Measurements from ENCODE around the gene ARAF. TPM values are rescaled to one million over a fixed set of nuclear protein-coding genes. Genes with fewer than 3 reads are reported as not detected.

ARAF gene
- total and polyA plus RNA-seq, 3 donors from 2014 or later, result 29.8 to 44.3 (median 34.4) TPM

DNA sequence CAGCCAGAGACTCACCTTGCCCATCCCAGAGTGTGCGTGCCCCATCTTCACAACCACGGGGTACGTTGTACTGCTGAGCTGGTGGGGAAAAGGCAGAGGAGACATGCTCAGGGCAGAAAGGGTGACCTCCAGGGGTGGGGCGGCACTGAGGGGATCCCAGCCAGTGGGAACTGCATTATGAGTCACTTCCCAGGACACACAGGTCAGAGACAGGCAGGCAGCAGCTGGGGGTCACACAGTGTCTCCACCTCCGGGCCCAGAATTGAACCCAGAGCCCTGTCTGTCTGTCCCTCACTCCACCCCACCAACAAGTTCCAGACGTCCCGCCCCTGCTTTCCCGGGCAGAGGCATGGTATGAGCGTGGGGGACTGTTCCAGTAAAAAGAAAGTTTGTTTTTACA is 16.4 kb downstream of the ARAF start:
- intact Hi-C loops (cut with DNase I; ENCODE audit: low total_unique reads), result no loop called here
- no peak for TF ChIP-seq POLR2A (IDR thresholded peaks at IDR 0.05)
- TF ChIP-seq, protein P1, sequence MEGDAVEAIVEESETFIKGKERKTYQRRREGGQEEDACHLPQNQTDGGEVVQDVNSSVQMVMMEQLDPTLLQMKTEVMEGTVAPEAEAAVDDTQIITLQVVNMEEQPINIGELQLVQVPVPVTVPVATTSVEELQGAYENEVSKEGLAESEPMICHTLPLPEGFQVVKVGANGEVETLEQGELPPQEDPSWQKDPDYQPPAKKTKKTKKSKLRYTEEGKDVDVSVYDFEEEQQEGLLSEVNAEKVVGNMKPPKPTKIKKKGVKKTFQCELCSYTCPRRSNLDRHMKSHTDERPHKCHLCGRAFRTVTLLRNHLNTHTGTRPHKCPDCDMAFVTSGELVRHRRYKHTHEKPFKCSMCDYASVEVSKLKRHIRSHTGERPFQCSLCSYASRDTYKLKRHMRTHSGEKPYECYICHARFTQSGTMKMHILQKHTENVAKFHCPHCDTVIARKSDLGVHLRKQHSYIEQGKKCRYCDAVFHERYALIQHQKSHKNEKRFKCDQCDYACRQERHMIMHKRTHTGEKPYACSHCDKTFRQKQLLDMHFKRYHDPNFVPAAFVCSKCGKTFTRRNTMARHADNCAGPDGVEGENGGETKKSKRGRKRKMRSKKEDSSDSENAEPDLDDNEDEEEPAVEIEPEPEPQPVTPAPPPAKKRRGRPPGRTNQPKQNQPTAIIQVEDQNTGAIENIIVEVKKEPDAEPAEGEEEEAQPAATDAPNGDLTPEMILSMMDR (IDR thresholded peaks at IDR 0.05), result no peak
- Histone ChIP-seq H3K9me3 (no peaks in the 10 kb centered on the region), H3K27me3 (no peaks in the 10 kb centered on the region), H3K4me3 (no peak overlapping the region), H3K27ac (no peak overlapping the region), H3K36me3 (ENCODE audit: low read depth, missing control alignments) (no peaks in the 10 kb centered on the region), H3K4me1 (no peaks in the 10 kb centered on the region)
- DNase-seq, result no peak
- WGBS, 2 donors, result 67 to 68% methylated on average over 3 to 9 of the region's 9 CpGs

DNA sequence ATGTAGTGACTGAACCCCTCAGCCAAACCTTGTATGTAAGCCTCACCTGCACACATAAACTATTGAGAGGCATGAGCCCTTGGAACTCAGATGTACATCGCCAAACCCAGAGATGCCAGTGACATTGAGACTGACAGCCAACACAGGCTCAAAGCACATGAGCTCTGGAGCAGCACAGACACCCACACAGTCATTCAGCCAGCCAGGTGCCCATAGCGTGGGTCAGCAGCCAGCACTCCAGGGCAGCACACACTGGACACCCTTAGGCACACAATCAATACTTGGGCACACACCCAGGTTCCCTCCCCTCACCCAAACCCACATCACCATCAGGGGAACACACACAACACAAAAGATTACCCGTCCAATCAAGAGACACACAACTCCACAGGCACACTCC is 16.9 kb downstream of the ARAF start:
- Histone ChIP-seq H3K27me3 (no peaks in the 10 kb centered on the region), H3K4me1 (no peaks in the 10 kb centered on the region), H3K36me3 (ENCODE audit: low read depth, missing control alignments) (no peaks in the 10 kb centered on the region), H3K9me3 (no peaks in the 10 kb centered on the region), H3K4me3 (no peak overlapping the region), H3K27ac (no peak overlapping the region)
- intact Hi-C loops (cut with DNase I; ENCODE audit: low total_unique reads), result no loop called here
- DNase-seq, result no peak
- WGBS, 2 donors, result 61% methylated on average over 3 of the region's 3 CpGs; no CpG with 5 or more reads in 1 of the 2 donors
- no peak for TF ChIP-seq POLR2A (IDR thresholded peaks at IDR 0.05)
- TF ChIP-seq, protein P1 (IDR thresholded peaks at IDR 0.05), result no peak

DNA sequence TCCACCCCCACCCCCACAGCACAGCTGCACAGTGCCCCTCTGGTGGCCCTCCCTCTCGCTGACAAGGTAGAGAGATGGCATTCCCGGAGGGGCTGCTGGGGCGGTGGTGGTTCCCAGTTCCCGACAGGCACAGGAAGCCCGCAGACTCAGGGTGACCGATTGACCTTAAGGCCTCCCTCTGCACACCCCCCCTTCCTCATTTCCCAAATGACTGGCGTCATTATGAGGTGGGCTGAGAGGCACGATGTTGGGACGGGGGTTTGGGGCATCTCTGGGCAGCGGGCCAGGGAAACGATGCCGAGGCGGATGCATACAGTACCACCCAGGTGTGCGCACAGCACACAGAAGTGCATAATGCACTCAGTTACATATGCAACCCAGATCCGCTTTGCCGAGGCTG is 17.7 kb downstream of the ARAF start:
- intact Hi-C loops (cut with DNase I; ENCODE audit: low total_unique reads), result no loop called here
- 85% methylated on average over 4 of the region's 16 CpGs; no CpG with 5 or more reads in 1 of the 2 donors for WGBS, 2 donors
- H3K36me3 ChIP-seq (ENCODE audit: low read depth, missing control alignments), result no peaks in the 10 kb centered on the region
- no peaks in the 10 kb centered on the region for H3K27me3 ChIP-seq
- H3K4me3 ChIP-seq, result no peak overlapping the region
- no peaks in the 10 kb centered on the region for H3K9me3 ChIP-seq
- H3K4me1 ChIP-seq, result peaks cover 4% of the 10 kb centered on the region
- no peak for DNase-seq
- no peak overlapping the region for H3K27ac ChIP-seq
- no peak for TF ChIP-seq POLR2A (IDR thresholded peaks at IDR 0.05)
- TF ChIP-seq, protein P1 (IDR thresholded peaks at IDR 0.05), result no peak

DNA sequence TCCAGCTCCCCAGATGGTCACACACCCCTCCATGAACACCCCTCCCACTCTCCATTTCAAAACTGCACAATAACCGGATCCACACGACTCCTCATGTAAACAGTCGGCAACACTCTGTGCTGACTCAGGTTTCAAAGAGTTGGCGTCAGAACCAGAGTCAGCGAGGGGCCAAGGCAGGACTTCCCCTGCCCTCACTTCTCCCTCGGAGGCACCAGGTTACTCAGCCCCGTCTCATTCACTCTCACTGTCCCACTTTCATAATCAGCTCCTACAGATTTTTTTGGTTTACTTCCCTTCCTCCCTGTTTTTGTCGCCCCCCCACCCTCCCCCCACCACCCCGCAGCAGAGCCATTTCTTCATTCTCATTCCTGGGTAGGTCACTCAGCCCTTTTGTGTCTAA is 18.5 kb downstream of the ARAF start:
- H3K4me1 ChIP-seq, result peaks cover 6% of the 10 kb centered on the region
- no peaks in the 10 kb centered on the region for H3K9me3 ChIP-seq
- intact Hi-C loops (cut with DNase I; ENCODE audit: low total_unique reads), result no loop called here
- no peaks in the 10 kb centered on the region for H3K27me3 ChIP-seq
- no peak overlapping the region for H3K4me3 ChIP-seq
- DNase-seq, result no peak
- H3K27ac ChIP-seq, result no peak overlapping the region
- 74 to 75% methylated on average over 9 of the region's 9 CpGs for WGBS, 2 donors
- H3K36me3 ChIP-seq (ENCODE audit: low read depth, missing control alignments), result no peaks in the 10 kb centered on the region
- no peak for TF ChIP-seq POLR2A (IDR thresholded peaks at IDR 0.05)
- TF ChIP-seq, protein P1 (IDR thresholded peaks at IDR 0.05), result no peak
